GM23248 (cell line): ENCODE data around the gene OR13A1. TPM values are rescaled to one million over a fixed set of nuclear protein-coding genes. Genes with fewer than 3 reads are reported as not detected.
A peak's percentile ranks its signal among the peaks of the same experiment; 100 is the strongest.
"Not testable (repeated sequence)": the region's sequence is repeated elsewhere in the genome, so short reads cannot be mapped to it uniquely, and the experiment has no call there.

Experiments used
- DNase-seq: peaks from one replicate; pipeline ENCODE4 v3.0.0-alpha.2; 2015
- H2AFZ ChIP-seq: fragments of 200-600 bp; sonication (generic); 2 replicates; pipeline ENCODE4 v1.6.1; 2016; ENCODE audit warnings: antibody characterized with exemption
- H3F3A ChIP-seq: fragments of 200-600 bp; sonication (generic); 2 replicates; pipeline ENCODE4 v1.6.1; 2016; ENCODE audit warnings: mild to moderate bottlenecking, antibody characterized with exemption, mixed run types; ENCODE audit not compliant: insufficient read depth
- H3K27ac ChIP-seq: fragments of 200-600 bp; sonication (generic); 2 replicates; pipeline ENCODE4 v1.5.1; 2016; ENCODE audit warnings: mild to moderate bottlenecking
- H3K27me3 ChIP-seq: fragments of 200-600 bp; sonication (generic); replicated peaks from 2 replicates; pipeline ENCODE4 v1.6.1; 2016; ENCODE audit warnings: mild to moderate bottlenecking; ENCODE audit not compliant: insufficient read depth
- H3K36me3 ChIP-seq: fragments of 200-600 bp; sonication (generic); 2 replicates; pipeline ENCODE4 v1.6.1; 2016; ENCODE audit warnings: low read depth, mild to moderate bottlenecking
- H3K4me1 ChIP-seq: fragments of 200-600 bp; sonication (generic); 2 replicates; pipeline ENCODE4 v1.6.1; 2016; ENCODE audit warnings: mild to moderate bottlenecking; ENCODE audit not compliant: insufficient read depth
- H3K4me2 ChIP-seq: fragments of 200-600 bp; sonication (generic); one replicate; pipeline ENCODE4 v1.6.1; 2016; ENCODE audit warnings: mild to moderate bottlenecking; ENCODE audit not compliant: unreplicated experiment
- H3K4me3 ChIP-seq: fragments of 200-600 bp; sonication (generic); 2 replicates; pipeline ENCODE4 v1.5.1; 2016; ENCODE audit warnings: mild to moderate bottlenecking
- H3K79me2 ChIP-seq: fragments of 200-600 bp; sonication (generic); 2 replicates; pipeline ENCODE4 v1.6.1; 2016; ENCODE audit warnings: mild to moderate bottlenecking; ENCODE audit not compliant: insufficient read depth
- H3K9ac ChIP-seq: fragments of 200-600 bp; sonication (generic); 2 replicates; pipeline ENCODE4 v1.6.1; 2016; ENCODE audit warnings: mild to moderate bottlenecking
- H3K9me2 ChIP-seq: fragments of 200-600 bp; sonication (generic); 2 replicates; pipeline ENCODE4 v1.6.1; 2016; ENCODE audit warnings: mixed run types, mild to moderate bottlenecking, moderate library complexity; ENCODE audit not compliant: insufficient read depth
- H3K9me3 ChIP-seq: fragments of 200-600 bp; sonication (generic); one replicate; pipeline ENCODE4 v1.6.1; 2017; ENCODE audit warnings: low read depth
- H4K20me1 ChIP-seq: fragments of 200-600 bp; sonication (generic); 2 replicates; pipeline ENCODE4 v1.6.0; 2016; ENCODE audit not compliant: insufficient read depth
- EZH2 ChIP-seq: fragments of 200-600 bp; sonication (generic); IDR thresholded peaks from 2 replicates; pipeline ENCODE4 v1.6.1; 2018; ENCODE audit warnings: antibody characterized with exemption, mild to moderate bottlenecking; ENCODE audit not compliant: insufficient read depth, poor library complexity, severe bottlenecking
- EZH2phosphoT487 ChIP-seq: fragments of 200-600 bp; sonication (generic); IDR thresholded peaks from 2 replicates; pipeline ENCODE4 v1.6.1; 2018; ENCODE audit warnings: antibody characterized with exemption, moderate library complexity, mild to moderate bottlenecking, low read depth; ENCODE audit not compliant: insufficient read depth
- WGBS, 2 experiments: methylation state at CpG; one replicate each; pipeline ENCODE4 v1.1.6; 2015 to 2017; ENCODE audit warnings: low lambda C conversion rate in 2 of 2, low coverage in 1 of 2; ENCODE audit errors: missing lambda C conversion rate in 2 of 2; 5-methylcytosine and 5-hydroxymethylcytosine counted together
- in situ Hi-C: fragments of 300-500 bp; cut with MboI; formaldehyde crosslinking; loops from 2 replicates; pipeline ENCODE4 v1.15.0; 2020
- polyA plus RNA-seq: library from polyadenylated mRNA; unstranded; fragments of >200 nt; fragmentation: Nextera tagmentation; extraction: Ambion mirVana; gene quantifications from 2 replicates; pipeline ENCODE4 v1.2.1, GENCODE V29; 2016
- total RNA-seq: library from RNA; depleted of rRNA; stranded (reverse); fragments of >200 nt; shearing (Covaris generic); gene quantifications from 2 replicates; pipeline ENCODE4 v1.2.3, GENCODE V29; 2014; rRNA removed

OR13A1 gene
- total RNA-seq (not detected in 2 replicates), polyA plus RNA-seq (not detected in 2 replicates)

GRCh38 chr10:45315508-45315907 is at the start of gene OR13A1:
Gene OR13A1, minus strand, starts transcription at chr10:45315608. Its CDS starts 11,186 bp downstream, at chr10:45304422.
- Histone ChIP-seq H3K4me3 (no peak within 1 kb of the TSS), H3K9me2 (no peaks in the 10 kb centered on the region), H3K9me3 (no peaks in the 10 kb centered on the region), H3K79me2 (no peaks in the 10 kb centered on the region), H3K27me3 (no peaks in the 10 kb centered on the region), H3K4me2 (no peak within 1 kb of the TSS), H3F3A (no peaks in the 10 kb centered on the region), H3K27ac (no peak within 1 kb of the TSS), H3K9ac (no peak within 1 kb of the TSS), H2AFZ (no peak within 1 kb of the TSS), H3K36me3 (no peaks in the 10 kb centered on the region), H4K20me1 (no peaks in the 10 kb centered on the region), H3K4me1 (no peaks in the 10 kb centered on the region)
- in situ Hi-C loops = no loop called here
- 9 to 10% methylated on average over 2 of the region's 2 CpGs for WGBS, 2 experiments
- DNase-seq = no peak
- TF ChIP-seq EZH2 (no peak), EZH2phosphoT487 (no peak)

GRCh38 chr10:45361983-45362799 is 46.8 kb upstream of the OR13A1 start:
- H3K27ac ChIP-seq, in situ Hi-C loops, H3K27me3 ChIP-seq, DNase-seq, H3K4me1 ChIP-seq, H2AFZ ChIP-seq, H3K4me2 ChIP-seq, H3K9ac ChIP-seq, H3K9me3 ChIP-seq, H4K20me1 ChIP-seq, H3K4me3 ChIP-seq, H3K79me2 ChIP-seq, H3K36me3 ChIP-seq, H3K9me2 ChIP-seq, H3F3A ChIP-seq: not testable (repeated sequence)
- WGBS, 2 experiments = 31 to 32% methylated on average over 18 of the region's 18 CpGs

- H3K9me2 ChIP-seq, H3K4me1 ChIP-seq, in situ Hi-C loops, H3K9ac ChIP-seq, H3K36me3 ChIP-seq, H3K4me3 ChIP-seq, H2AFZ ChIP-seq, H3K79me2 ChIP-seq, H4K20me1 ChIP-seq, H3K4me2 ChIP-seq, H3K27me3 ChIP-seq, H3K27ac ChIP-seq, DNase-seq, H3F3A ChIP-seq, H3K9me3 ChIP-seq: not testable (repeated sequence)
- 34 to 35% methylated on average over 7 of the region's 7 CpGs for WGBS, 2 experiments
Measured at GRCh38 chr10:45358961-45359360, 43.6 kb upstream of the OR13A1 start.

- H3K9me2 ChIP-seq = no peaks in the 10 kb centered on the region
- no peak overlapping the region for H3K27ac ChIP-seq
- TF ChIP-seq EZH2phosphoT487 (no peak), EZH2 (no peak)
- no peak for DNase-seq
- H3K36me3 ChIP-seq = no peaks in the 10 kb centered on the region
- H3K4me2 ChIP-seq = no peak overlapping the region
- H3K9ac ChIP-seq = no peak overlapping the region
- H3K79me2 ChIP-seq = no peaks in the 10 kb centered on the region
- H3K9me3 ChIP-seq = no peaks in the 10 kb centered on the region
- H2AFZ ChIP-seq = no peak overlapping the region
- in situ Hi-C loops = no loop called here
- H3F3A ChIP-seq = no peaks in the 10 kb centered on the region
- WGBS, 2 experiments = 15 to 19% methylated on average over 4 of the region's 4 CpGs
- H3K4me1 ChIP-seq = no peaks in the 10 kb centered on the region
- H4K20me1 ChIP-seq = no peaks in the 10 kb centered on the region
- peaks cover 8% of the 10 kb centered on the region; the same call in 1 of the 2 replicates for H3K27me3 ChIP-seq
- no peak overlapping the region for H3K4me3 ChIP-seq
Measured at GRCh38 chr10:45355494-45355893, 40.1 kb upstream of the OR13A1 start.

GRCh38 chr10:45354261-45354660 is 38.9 kb upstream of the OR13A1 start:
- in situ Hi-C loops = no loop called here
- H3K27ac ChIP-seq = no peak overlapping the region
- 39 to 47% methylated on average over 3 of the region's 3 CpGs for WGBS, 2 experiments
- no peaks in the 10 kb centered on the region for H3K36me3 ChIP-seq
- H3K4me2 ChIP-seq = no peak overlapping the region
- no peak overlapping the region for H3K9ac ChIP-seq
- no peaks in the 10 kb centered on the region for H4K20me1 ChIP-seq
- DNase-seq = peak; percentile 15
- no peak overlapping the region for H3K4me3 ChIP-seq
- H3F3A ChIP-seq = no peaks in the 10 kb centered on the region
- TF ChIP-seq EZH2phosphoT487 (no peak), EZH2 (no peak)
- H3K27me3 ChIP-seq = peaks cover 8% of the 10 kb centered on the region; the same call in 1 of the 2 replicates
- H3K9me2 ChIP-seq = no peaks in the 10 kb centered on the region
- no peaks in the 10 kb centered on the region for H3K4me1 ChIP-seq
- no peaks in the 10 kb centered on the region for H3K79me2 ChIP-seq
- no peaks in the 10 kb centered on the region for H3K9me3 ChIP-seq
- H2AFZ ChIP-seq = no peak overlapping the region
